DOHH2 (cell line): ENCODE measurements around the gene CYB5R3.
"Not testable (repeated sequence)": the region's sequence is repeated elsewhere in the genome, so short reads cannot be mapped to it uniquely, and the experiment has no call there.

Experiments
- CTCF ChIP-seq: fragments of 200-600 bp; sonication (generic); IDR thresholded peaks from one replicate; pipeline ENCODE4 v1.5.1; 2014; ENCODE audit warnings: antibody characterized with exemption, mild to moderate bottlenecking, low read depth, low read length; ENCODE audit not compliant: poor library complexity, severe bottlenecking
- EZH2phosphoT487 ChIP-seq: fragments of 200-600 bp; sonication (generic); IDR thresholded peaks from 2 replicates; pipeline ENCODE4 v1.6.1; 2017; ENCODE audit warnings: borderline replicate concordance, mild to moderate bottlenecking, antibody characterized with exemption, low read length, moderate library complexity, mixed read lengths

- not testable (repeated sequence) for TF ChIP-seq CTCF, EZH2phosphoT487
These were observed 17.2 kb upstream of the CYB5R3 start for GRCh38 chr22:42666393-42666792.
